ENCODE results near the gene INO80.
A peak's percentile ranks its signal among the peaks of the same experiment; 100 is the strongest.
"Not testable (repeated sequence)": the region's sequence is repeated elsewhere in the genome, so short reads cannot be mapped to it uniquely, and the experiment has no call there.

INO80 gene

GRCh38 chr15:40960151-40960885 is 155.8 kb downstream of the INO80 start:
- no peak for DNase-seq

- no peak for DNase-seq
These were observed 156.5 kb downstream of the INO80 start for GRCh38 chr15:40959331-40960141.

- no peak for DNase-seq
These were observed 157.4 kb downstream of the INO80 start for GRCh38 chr15:40958723-40959122.

GRCh38 chr15:40958146-40958545 is 157.9 kb downstream of the INO80 start:
- DNase-seq = peak; percentile 35

GRCh38 chr15:40957581-40958051 is 158.5 kb downstream of the INO80 start:
- DNase-seq = peak; percentile 73

GRCh38 chr15:40957041-40957555 is 159.0 kb downstream of the INO80 start:
- DNase-seq = no peak

GRCh38 chr15:40956541-40956982 is 159.5 kb downstream of the INO80 start:
- DNase-seq = no peak

GRCh38 chr15:40955930-40956540 is 160.0 kb downstream of the INO80 start:
- DNase-seq = no peak

GRCh38 chr15:40955141-40955903 is 160.8 kb downstream of the INO80 start:
- DNase-seq = no peak

- not testable (repeated sequence) for DNase-seq
These were observed 161.8 kb downstream of the INO80 start for GRCh38 chr15:40954158-40954848.

- DNase-seq = no peak
These were observed 162.4 kb downstream of the INO80 start for GRCh38 chr15:40953713-40954074.

GRCh38 chr15:40952901-40953712 is 163.0 kb downstream of the INO80 start, which contains the start of gene CHAC1:
Gene CHAC1, plus strand, starts transcription at chr15:40953471. Its CDS starts 113 bp downstream, at chr15:40953584.
- DNase-seq = peak; percentile 91

GRCh38 chr15:40952301-40952900 is 163.7 kb downstream of the INO80 start:
- no peak for DNase-seq

- DNase-seq = no peak
These were observed 164.3 kb downstream of the INO80 start for GRCh38 chr15:40951764-40952163.

GRCh38 chr15:40949756-40950207 is 166.3 kb downstream of the INO80 start:
- no peak for DNase-seq

GRCh38 chr15:40948706-40949473 is 167.2 kb downstream of the INO80 start:
- DNase-seq = no peak

- DNase-seq = no peak
These were observed 171.4 kb downstream of the INO80 start for GRCh38 chr15:40944510-40945296.

- no peak for DNase-seq
These were observed 172.2 kb downstream of the INO80 start for GRCh38 chr15:40943764-40944365.

Measured in RPMI8226 (cell line).